GM23338 (cell line): ENCODE data around the gene GCK.

ENCODE experiments used
- CTCF ChIP-seq, 2 experiments: fragments of 200-600 bp in 1 of 2; sonication (generic) in 1 of 2; conservative IDR thresholded peaks; 2 replicates each; pipeline versions ENCODE4 v1.5.1 to v1.6.1; 2016 to 2017; ENCODE audit warnings: antibody characterized with exemption in 2 of 2, low read depth in 2 of 2, mild to moderate bottlenecking in 2 of 2, moderate library complexity in 1 of 2
- EZH2 ChIP-seq: fragments of 200-600 bp; sonication (generic); IDR thresholded peaks from one replicate; pipeline ENCODE4 v1.8.0; 2017; ENCODE audit warnings: antibody characterized with exemption, mild to moderate bottlenecking, low read depth; ENCODE audit not compliant: unreplicated experiment
- POLR2AphosphoS5 ChIP-seq: IDR thresholded peaks from 2 replicates; pipeline ENCODE4 v1.6.1; 2016; ENCODE audit warnings: antibody characterized with exemption, low read depth
- ZNF462 ChIP-seq: fragments of 250-450 bp; sonication (Bioruptor Pico); IDR thresholded peaks from 2 replicates; pipeline ENCODE4 v1.5.0; 2020; ENCODE audit warnings: mild to moderate bottlenecking, moderate library complexity
- TF ChIP-seq, protein P1 (sequence below): IDR thresholded peaks from one replicate; pipeline ENCODE4 v1.6.1; 2018; ENCODE audit warnings: antibody characterized with exemption; ENCODE audit not compliant: unreplicated experiment

DNA sequence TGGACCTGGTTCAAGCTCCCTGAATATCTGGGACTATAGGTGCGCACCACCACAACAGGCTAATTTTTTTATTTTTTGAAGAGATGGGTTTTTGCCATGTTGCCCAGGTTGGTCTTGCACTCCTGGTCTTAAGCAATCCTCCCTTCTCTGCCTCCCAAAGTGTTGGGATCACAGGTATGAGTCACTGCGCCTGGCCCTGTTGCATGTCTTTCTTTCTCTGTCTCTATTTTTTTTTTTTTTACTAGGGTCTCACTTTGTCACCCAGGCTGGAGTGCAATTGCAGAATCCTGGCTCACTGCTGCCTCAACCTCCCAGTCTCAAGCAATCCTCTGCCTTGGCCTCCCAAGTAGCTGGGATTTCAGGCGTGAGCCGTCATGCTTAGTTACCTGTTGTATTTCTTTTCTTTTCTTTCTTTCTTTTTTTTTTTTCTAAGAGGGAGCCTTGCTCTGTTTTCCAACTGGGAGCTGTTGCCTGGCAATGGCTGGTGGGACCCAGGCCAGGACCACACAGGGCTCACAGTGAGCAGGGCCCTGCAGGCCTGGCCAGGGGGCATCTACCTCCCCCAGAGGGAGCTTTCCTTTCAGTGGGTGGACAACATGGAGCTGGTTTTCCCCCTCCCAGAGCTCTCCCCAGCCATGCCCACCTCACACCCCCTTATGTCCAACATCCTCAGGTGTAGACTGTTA, 54.2 kb downstream of the GCK start:
- no peak for TF ChIP-seq CTCF (conservative IDR thresholded peaks at IDR 0.05; ENCODE audit: low read depth in 2 of 2)
- no peak for TF ChIP-seq POLR2AphosphoS5
- TF ChIP-seq EZH2: no peak
- TF ChIP-seq, protein P1, sequence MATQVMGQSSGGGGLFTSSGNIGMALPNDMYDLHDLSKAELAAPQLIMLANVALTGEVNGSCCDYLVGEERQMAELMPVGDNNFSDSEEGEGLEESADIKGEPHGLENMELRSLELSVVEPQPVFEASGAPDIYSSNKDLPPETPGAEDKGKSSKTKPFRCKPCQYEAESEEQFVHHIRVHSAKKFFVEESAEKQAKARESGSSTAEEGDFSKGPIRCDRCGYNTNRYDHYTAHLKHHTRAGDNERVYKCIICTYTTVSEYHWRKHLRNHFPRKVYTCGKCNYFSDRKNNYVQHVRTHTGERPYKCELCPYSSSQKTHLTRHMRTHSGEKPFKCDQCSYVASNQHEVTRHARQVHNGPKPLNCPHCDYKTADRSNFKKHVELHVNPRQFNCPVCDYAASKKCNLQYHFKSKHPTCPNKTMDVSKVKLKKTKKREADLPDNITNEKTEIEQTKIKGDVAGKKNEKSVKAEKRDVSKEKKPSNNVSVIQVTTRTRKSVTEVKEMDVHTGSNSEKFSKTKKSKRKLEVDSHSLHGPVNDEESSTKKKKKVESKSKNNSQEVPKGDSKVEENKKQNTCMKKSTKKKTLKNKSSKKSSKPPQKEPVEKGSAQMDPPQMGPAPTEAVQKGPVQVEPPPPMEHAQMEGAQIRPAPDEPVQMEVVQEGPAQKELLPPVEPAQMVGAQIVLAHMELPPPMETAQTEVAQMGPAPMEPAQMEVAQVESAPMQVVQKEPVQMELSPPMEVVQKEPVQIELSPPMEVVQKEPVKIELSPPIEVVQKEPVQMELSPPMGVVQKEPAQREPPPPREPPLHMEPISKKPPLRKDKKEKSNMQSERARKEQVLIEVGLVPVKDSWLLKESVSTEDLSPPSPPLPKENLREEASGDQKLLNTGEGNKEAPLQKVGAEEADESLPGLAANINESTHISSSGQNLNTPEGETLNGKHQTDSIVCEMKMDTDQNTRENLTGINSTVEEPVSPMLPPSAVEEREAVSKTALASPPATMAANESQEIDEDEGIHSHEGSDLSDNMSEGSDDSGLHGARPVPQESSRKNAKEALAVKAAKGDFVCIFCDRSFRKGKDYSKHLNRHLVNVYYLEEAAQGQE: no peak
- TF ChIP-seq ZNF462 (CRISPR knock-in tag): no peak
